Measurements from ENCODE around the gene CNFN. TPM values are rescaled to one million over a fixed set of nuclear protein-coding genes. Genes with fewer than 3 reads are reported as not detected.
A peak's percentile ranks its signal among the peaks of the same experiment; 100 is the strongest.

Gene CNFN, protein sequence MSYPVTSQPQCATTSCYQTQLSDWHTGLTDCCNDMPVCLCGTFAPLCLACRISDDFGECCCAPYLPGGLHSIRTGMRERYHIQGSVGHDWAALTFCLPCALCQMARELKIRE
- total RNA-seq (not detected in 2 replicates), polyA plus RNA-seq (not detected in 2 replicates), polyA minus RNA-seq (ENCODE audit: low replicate concordance) (not detected in 2 replicates)
- 0.31 and 0.36 TPM in 2 replicates for polyA plus RNA-seq (2012)

DNA sequence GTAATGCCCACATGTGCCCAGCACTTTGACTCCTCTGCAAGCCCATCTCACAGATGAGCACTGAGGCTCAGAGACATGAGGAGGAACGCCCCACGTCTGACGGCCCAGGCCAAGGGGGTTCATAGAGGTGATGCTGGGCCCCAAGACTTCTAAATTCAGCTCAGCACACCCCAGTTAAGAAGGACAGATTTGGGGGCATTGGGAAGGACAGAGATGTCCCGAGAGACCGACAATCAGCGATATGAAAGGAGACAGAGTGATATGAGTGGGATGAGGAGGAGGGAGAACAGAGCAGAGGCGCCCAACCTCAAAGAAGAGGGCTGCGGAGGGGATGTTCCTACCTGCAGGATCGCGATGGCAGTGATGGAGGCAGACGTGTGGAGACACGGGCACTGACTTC is at the start of gene CNFN:
Gene CNFN (minus strand): TSS at position 399 of the 400 bp plus-strand sequence. CDS start 1,260 bp downstream, outside the sequence.
- no peaks in the 10 kb centered on the region for H3K79me2 ChIP-seq (ENCODE audit: control insufficient read depth, insufficient read depth, low read length)
- no peaks in the 10 kb centered on the region for H3K36me3 ChIP-seq (ENCODE audit: control insufficient read depth, insufficient read depth, low read length)
- TF ChIP-seq, protein P1, sequence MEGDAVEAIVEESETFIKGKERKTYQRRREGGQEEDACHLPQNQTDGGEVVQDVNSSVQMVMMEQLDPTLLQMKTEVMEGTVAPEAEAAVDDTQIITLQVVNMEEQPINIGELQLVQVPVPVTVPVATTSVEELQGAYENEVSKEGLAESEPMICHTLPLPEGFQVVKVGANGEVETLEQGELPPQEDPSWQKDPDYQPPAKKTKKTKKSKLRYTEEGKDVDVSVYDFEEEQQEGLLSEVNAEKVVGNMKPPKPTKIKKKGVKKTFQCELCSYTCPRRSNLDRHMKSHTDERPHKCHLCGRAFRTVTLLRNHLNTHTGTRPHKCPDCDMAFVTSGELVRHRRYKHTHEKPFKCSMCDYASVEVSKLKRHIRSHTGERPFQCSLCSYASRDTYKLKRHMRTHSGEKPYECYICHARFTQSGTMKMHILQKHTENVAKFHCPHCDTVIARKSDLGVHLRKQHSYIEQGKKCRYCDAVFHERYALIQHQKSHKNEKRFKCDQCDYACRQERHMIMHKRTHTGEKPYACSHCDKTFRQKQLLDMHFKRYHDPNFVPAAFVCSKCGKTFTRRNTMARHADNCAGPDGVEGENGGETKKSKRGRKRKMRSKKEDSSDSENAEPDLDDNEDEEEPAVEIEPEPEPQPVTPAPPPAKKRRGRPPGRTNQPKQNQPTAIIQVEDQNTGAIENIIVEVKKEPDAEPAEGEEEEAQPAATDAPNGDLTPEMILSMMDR (conservative IDR thresholded peaks at IDR 0.05 in 1 of 2, IDR thresholded peaks at IDR 0.05 in 1 of 2; ENCODE audit: low read depth in 1 of 2, low read length in 2 of 2): no peak
- TF ChIP-seq EZH2 (IDR thresholded peaks at IDR 0.05; ENCODE audit: low read length, missing control alignments): no peak
- no peaks in the 10 kb centered on the region for H3K9me3 ChIP-seq (ENCODE audit: control insufficient read depth, insufficient read depth, low read depth, low read length)
- no peaks in the 10 kb centered on the region for H4K20me1 ChIP-seq (ENCODE audit: control insufficient read depth, extremely low read depth, insufficient read depth, low read length)
- no peak within 1 kb of the TSS for H3K4me2 ChIP-seq (ENCODE audit: extremely low read depth, insufficient read depth, low read length)
- no peak within 1 kb of the TSS for H3K4me3 ChIP-seq (replicated peaks in 1 of 4; ENCODE audit: control extremely low read depth in 1 of 4, insufficient read depth in 1 of 4, low read depth in 3 of 4, low read length in 4 of 4)
- H3K9ac ChIP-seq (ENCODE audit: insufficient read depth, low read length): no peak within 1 kb of the TSS
- H3K4me1 ChIP-seq (ENCODE audit: control insufficient read depth, extremely low read depth, insufficient read depth, low read length): no peaks in the 10 kb centered on the region
- no peak within 1 kb of the TSS for H3K27ac ChIP-seq (ENCODE audit: insufficient read depth, low read length)
- H2AFZ ChIP-seq (ENCODE audit: low read length): no peak within 1 kb of the TSS
- peaks cover 21% of the 10 kb centered on the region for H3K27me3 ChIP-seq (ENCODE audit: control insufficient read depth, insufficient read depth, low read length)
- DNase-seq (ENCODE audit: low read depth in 2 of 2): no peak

DNA sequence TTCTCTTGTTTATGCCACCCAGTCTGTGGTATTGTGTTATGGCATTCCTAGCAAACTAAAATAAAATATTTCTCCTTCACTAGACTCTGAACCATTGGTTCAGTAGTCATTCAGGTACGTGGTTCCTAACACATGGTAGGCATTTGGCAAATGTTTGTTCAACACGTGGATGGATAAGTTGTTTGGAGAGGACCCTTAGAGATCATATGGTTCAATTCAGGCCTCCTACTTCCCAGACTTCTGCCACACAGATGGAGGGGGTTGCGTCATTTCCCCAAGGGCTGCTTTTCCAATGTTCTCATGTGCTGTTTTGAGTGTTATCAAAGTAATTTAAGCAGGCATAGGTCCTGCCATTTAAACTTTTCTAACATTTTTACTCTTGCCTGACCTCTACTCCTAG is 45.9 kb upstream of the CNFN start:
- Histone ChIP-seq H4K20me1 (ENCODE audit: control insufficient read depth, extremely low read depth, insufficient read depth, low read length) (no peaks in the 10 kb centered on the region), H3K9me3 (ENCODE audit: control insufficient read depth, insufficient read depth, low read depth, low read length) (no peaks in the 10 kb centered on the region), H3K4me2 (ENCODE audit: extremely low read depth, insufficient read depth, low read length) (no peak overlapping the region), H3K27ac (ENCODE audit: insufficient read depth, low read length) (no peak overlapping the region), H3K79me2 (ENCODE audit: control insufficient read depth, insufficient read depth, low read length) (no peaks in the 10 kb centered on the region), H3K4me1 (ENCODE audit: control insufficient read depth, extremely low read depth, insufficient read depth, low read length) (peaks cover 7% of the 10 kb centered on the region), H3K4me3 (replicated peaks in 1 of 4; ENCODE audit: control extremely low read depth in 1 of 4, insufficient read depth in 1 of 4, low read depth in 3 of 4, low read length in 4 of 4) (no peak overlapping the region), H2AFZ (ENCODE audit: low read length) (no peak overlapping the region), H3K36me3 (ENCODE audit: control insufficient read depth, insufficient read depth, low read length) (no peaks in the 10 kb centered on the region), H3K27me3 (ENCODE audit: control insufficient read depth, insufficient read depth, low read length) (no peaks in the 10 kb centered on the region), H3K9ac (ENCODE audit: insufficient read depth, low read length) (no peak overlapping the region)
- TF ChIP-seq EZH2 (IDR thresholded peaks at IDR 0.05; ENCODE audit: low read length, missing control alignments): no peak
- TF ChIP-seq, protein P1 (conservative IDR thresholded peaks at IDR 0.05 in 1 of 2, IDR thresholded peaks at IDR 0.05 in 1 of 2; ENCODE audit: low read depth in 1 of 2, low read length in 2 of 2): no peak
- DNase-seq (ENCODE audit: low read depth in 2 of 2): peak in 1 of 2 donors; percentile 27

- no peak for DNase-seq (ENCODE audit: low read depth in 2 of 2)
- no peak for TF ChIP-seq EZH2 (IDR thresholded peaks at IDR 0.05; ENCODE audit: low read length, missing control alignments)
- TF ChIP-seq, protein P1 (conservative IDR thresholded peaks at IDR 0.05 in 1 of 2, IDR thresholded peaks at IDR 0.05 in 1 of 2; ENCODE audit: low read depth in 1 of 2, low read length in 2 of 2): no peak
Measured at GRCh38 chr19:42435316-42435715, 45.2 kb upstream of the CNFN start.

More at GRCh38 chr19:42435316-42435715, 45.2 kb upstream of the CNFN start:
- no peak overlapping the region for H3K4me2 ChIP-seq (ENCODE audit: extremely low read depth, insufficient read depth, low read length)
- H3K79me2 ChIP-seq (ENCODE audit: control insufficient read depth, insufficient read depth, low read length): no peaks in the 10 kb centered on the region
- H2AFZ ChIP-seq (ENCODE audit: low read length): no peak overlapping the region
- H3K27me3 ChIP-seq (ENCODE audit: control insufficient read depth, insufficient read depth, low read length): no peaks in the 10 kb centered on the region
- H4K20me1 ChIP-seq (ENCODE audit: control insufficient read depth, extremely low read depth, insufficient read depth, low read length): no peaks in the 10 kb centered on the region
- H3K4me3 ChIP-seq (replicated peaks in 1 of 4; ENCODE audit: control extremely low read depth in 1 of 4, insufficient read depth in 1 of 4, low read depth in 3 of 4, low read length in 4 of 4): no peak overlapping the region
- no peak overlapping the region for H3K9ac ChIP-seq (ENCODE audit: insufficient read depth, low read length)
- no peaks in the 10 kb centered on the region for H3K9me3 ChIP-seq (ENCODE audit: control insufficient read depth, insufficient read depth, low read depth, low read length)
- H3K36me3 ChIP-seq (ENCODE audit: control insufficient read depth, insufficient read depth, low read length): no peaks in the 10 kb centered on the region
- H3K4me1 ChIP-seq (ENCODE audit: control insufficient read depth, extremely low read depth, insufficient read depth, low read length): peaks cover 7% of the 10 kb centered on the region
- no peak overlapping the region for H3K27ac ChIP-seq (ENCODE audit: insufficient read depth, low read length)

All from fibroblast of lung (primary cell).